Measurements from ENCODE around the gene CNTNAP2. TPM values are rescaled to one million over a fixed set of nuclear protein-coding genes. Genes with fewer than 3 reads are reported as not detected.

Gene CNTNAP2
- total and polyA plus RNA-seq, 4 donors, result 0.14 to 2.3 (median 1.1) TPM

DNA sequence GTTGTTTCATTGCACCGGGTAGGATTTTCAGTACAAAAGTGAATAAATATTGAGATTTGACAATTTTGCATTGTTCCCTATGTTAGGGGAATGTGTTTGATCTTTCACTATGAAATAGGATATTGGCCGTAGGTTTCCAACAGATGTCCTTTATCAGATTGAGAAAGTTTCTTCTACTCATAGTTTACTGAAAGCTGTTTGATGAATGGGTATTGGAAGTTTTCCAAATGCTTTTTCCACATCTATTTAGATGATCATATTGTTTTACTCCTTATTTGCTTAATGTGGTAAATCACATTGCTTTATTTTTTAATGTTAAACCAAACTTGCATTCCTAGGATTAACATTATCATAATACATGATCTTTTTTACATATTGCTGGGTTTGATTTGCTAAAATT is 2296.1 kb downstream of the CNTNAP2 start:
- no peaks in the 10 kb centered on the region for H3K4me1 ChIP-seq (ENCODE audit: control insufficient read depth in 4 of 4, insufficient read depth in 4 of 4, low read length in 3 of 4)
- no peaks in the 10 kb centered on the region for H3K27me3 ChIP-seq (ENCODE audit: control insufficient read depth in 4 of 4, insufficient read depth in 4 of 4, low read length in 3 of 4)
- DNase-seq (ENCODE audit: low spot score), result no peak
- H3K27ac ChIP-seq (ENCODE audit: low read depth in 1 of 2, low read length in 2 of 2), result no peak overlapping the region
- H3K36me3 ChIP-seq (ENCODE audit: control insufficient read depth in 4 of 4, insufficient read depth in 3 of 4, low read depth in 1 of 4, low read length in 3 of 4), result no peaks in the 10 kb centered on the region
- no peak overlapping the region for H3K4me3 ChIP-seq (ENCODE audit: low read depth in 1 of 3, low read length in 3 of 3)
- WGBS, result 91% methylated on average over 2 of the region's 2 CpGs
- H3K9ac ChIP-seq (ENCODE audit: low read depth in 1 of 2, low read length in 2 of 2), result no peak overlapping the region
- TF ChIP-seq GABPA (IDR thresholded peaks at IDR 0.05 in 1 of 2, conservative IDR thresholded peaks at IDR 0.05 in 1 of 2) (no peak), HNF4A (conservative IDR thresholded peaks at IDR 0.05) (no peak), REST (IDR thresholded peaks at IDR 0.05) (no peak), TAF1 (conservative IDR thresholded peaks at IDR 0.05) (no peak), FOXA1 (IDR thresholded peaks at IDR 0.05) (no peak), CTCF (IDR thresholded peaks at IDR 0.05; ENCODE audit: low read depth, low read length, missing input control) (no peak), ZBTB33 (IDR thresholded peaks at IDR 0.05) (no peak), YY1 (IDR thresholded peaks at IDR 0.05) (no peak), RXRA (IDR thresholded peaks at IDR 0.05) (no peak), FOXA2 (IDR thresholded peaks at IDR 0.05) (no peak)
- TF ChIP-seq, protein P1, sequence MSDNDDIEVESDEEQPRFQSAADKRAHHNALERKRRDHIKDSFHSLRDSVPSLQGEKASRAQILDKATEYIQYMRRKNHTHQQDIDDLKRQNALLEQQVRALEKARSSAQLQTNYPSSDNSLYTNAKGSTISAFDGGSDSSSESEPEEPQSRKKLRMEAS (IDR thresholded peaks at IDR 0.05), result no peak
- TF ChIP-seq, protein P2, sequence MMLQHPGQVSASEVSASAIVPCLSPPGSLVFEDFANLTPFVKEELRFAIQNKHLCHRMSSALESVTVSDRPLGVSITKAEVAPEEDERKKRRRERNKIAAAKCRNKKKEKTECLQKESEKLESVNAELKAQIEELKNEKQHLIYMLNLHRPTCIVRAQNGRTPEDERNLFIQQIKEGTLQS (IDR thresholded peaks at IDR 0.05), result no peak
- H3K9me3 ChIP-seq (ENCODE audit: control insufficient read depth in 4 of 4, low read length in 3 of 4), result no peaks in the 10 kb centered on the region

- WGBS, result 89% methylated on average over 11 of the region's 11 CpGs
- Histone ChIP-seq H3K4me1 (ENCODE audit: control insufficient read depth in 4 of 4, insufficient read depth in 4 of 4, low read length in 3 of 4) (no peaks in the 10 kb centered on the region), H3K27ac (ENCODE audit: low read depth in 1 of 2, low read length in 2 of 2) (no peak overlapping the region), H3K27me3 (ENCODE audit: control insufficient read depth in 4 of 4, insufficient read depth in 4 of 4, low read length in 3 of 4) (no peaks in the 10 kb centered on the region), H3K9me3 (ENCODE audit: control insufficient read depth in 4 of 4, low read length in 3 of 4) (no peaks in the 10 kb centered on the region), H3K36me3 (ENCODE audit: control insufficient read depth in 4 of 4, insufficient read depth in 3 of 4, low read depth in 1 of 4, low read length in 3 of 4) (no peaks in the 10 kb centered on the region), H3K4me3 (ENCODE audit: low read depth in 1 of 3, low read length in 3 of 3) (no peak overlapping the region), H3K9ac (ENCODE audit: low read depth in 1 of 2, low read length in 2 of 2) (no peak overlapping the region)
- no peak for DNase-seq (ENCODE audit: low spot score)
- TF ChIP-seq, protein P2 (IDR thresholded peaks at IDR 0.05), result no peak
- TF ChIP-seq GABPA (IDR thresholded peaks at IDR 0.05 in 1 of 2, conservative IDR thresholded peaks at IDR 0.05 in 1 of 2) (no peak), YY1 (IDR thresholded peaks at IDR 0.05) (no peak), EGR1 (IDR thresholded peaks at IDR 0.05; ENCODE audit: low read depth in 2 of 2) (no peak), HNF4A (conservative IDR thresholded peaks at IDR 0.05) (no peak)
These were observed 2303.5 kb downstream of the CNTNAP2 start for GRCh38 chr7:148419856-148420832.
